HG03135 (cell line): ENCODE measurements around the gene ANKRD40CL.

ENCODE experiments used
- ATAC-seq: cut with Tn5 transposase; IDR thresholded peaks from one replicate; pipeline ENCODE4 v1.9.1; 2021; ENCODE audit warnings: mild to moderate bottlenecking, moderate library complexity; ENCODE audit not compliant: unreplicated experiment

Gene ANKRD40CL

DNA sequence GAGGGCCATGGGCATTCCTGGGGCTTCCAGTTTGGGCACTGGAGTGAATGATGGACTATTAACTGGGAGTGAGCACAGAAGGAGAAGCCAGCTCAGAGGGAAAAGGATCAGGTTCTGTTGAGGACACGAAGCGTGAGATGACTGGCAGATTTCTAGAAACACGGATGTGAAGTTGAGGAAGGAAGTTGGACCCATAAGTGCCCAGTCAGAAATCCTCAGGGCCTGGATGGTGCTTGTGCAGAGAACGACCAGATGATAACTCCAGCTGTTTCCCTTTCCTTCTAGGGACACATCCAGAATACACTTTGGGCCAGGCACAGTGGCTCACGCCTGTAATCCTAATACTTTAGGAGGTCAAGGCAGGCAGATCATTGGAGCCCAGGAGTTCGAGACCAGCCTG is 23.3 kb upstream of the ANKRD40CL start:
- ATAC-seq, result no peak

DNA sequence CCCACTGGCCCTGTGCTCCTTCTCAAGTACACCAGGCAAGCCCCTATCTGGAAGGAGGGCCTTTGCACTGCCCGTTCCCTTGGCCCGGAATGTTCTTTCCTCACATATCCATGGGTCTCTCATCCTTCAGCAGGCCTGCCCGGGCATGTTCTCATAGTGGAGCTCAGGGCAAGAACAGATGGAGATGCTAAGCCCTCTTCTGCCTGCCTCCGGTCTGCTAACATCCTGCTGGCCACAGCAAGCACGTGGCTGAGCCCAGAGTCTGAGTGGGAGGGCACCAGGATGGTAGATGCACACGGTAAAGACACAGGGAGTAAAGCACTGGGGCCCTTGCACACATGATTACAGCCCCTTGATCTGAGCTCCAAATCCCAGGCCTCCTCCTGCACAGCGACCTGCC is 19.8 kb upstream of the ANKRD40CL start:
- no peak for ATAC-seq

DNA sequence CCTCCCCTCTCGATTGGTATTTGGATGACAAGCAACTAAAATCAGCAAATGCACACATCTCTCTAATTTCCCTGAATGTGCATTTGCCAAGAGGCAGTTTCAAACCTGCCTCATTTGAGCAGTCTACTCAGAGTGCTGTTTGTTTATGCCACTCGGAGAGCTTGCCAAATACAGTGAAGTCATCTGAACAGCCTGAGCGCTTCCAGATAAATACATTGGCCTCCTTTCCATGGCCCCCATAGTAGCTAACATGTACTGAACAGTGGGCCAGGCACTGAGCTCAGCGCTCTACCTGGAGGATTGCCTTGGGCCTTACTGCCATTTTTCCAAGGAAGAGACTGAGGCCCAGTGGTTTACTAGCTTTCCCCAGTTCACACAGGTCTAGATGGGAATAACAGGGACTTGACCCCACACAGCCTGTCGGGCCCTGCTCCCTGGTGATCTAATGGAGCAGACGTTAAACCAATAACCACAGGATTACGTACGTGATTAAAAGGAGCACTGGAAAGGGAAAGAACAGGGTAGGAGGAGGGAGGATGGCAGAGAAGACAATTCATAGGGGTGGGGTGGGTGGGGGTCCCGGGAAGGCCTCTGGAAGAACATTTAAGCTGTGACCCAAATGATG is 18.7 kb upstream of the ANKRD40CL start:
- ATAC-seq, result no peak

DNA sequence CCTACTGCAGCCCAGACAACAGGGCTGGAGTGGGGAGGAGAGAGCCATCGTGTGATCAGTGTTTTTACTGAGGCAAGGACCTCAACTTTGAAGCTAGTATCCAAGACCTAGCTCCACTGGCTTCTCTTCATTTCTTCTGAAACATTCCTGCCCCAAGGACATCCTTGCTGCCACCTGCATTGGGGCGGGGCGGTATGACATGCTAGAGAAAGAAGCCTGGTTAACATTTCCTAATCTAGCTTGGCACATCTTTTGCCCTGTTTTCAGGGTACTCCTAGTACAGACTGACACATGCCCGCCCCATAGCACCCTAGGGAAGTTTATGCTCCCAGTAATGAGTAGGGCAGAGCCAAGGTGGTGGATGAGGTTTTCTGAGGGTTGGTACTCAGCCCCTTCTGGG is 17.8 kb upstream of the ANKRD40CL start:
- ATAC-seq, result no peak

DNA sequence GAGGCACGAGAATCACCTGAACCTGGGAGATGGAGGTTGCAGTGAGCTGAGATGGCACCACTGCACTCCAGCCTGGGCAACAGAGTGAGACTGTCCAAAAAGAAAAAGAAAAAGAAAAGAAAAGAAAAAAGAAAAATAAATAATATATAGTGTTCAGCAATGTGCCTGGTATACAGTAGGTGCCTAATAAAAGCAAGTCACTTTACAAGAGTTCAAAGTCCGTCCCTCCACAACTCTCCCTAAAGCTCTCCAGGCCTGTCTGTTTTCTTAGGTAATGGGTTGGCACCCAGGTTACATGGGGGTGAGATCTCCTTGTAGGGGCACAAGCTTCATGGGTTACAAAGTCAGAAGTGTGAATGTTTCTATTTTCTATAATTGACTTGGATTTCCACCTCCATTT is 16.6 kb upstream of the ANKRD40CL start:
- ATAC-seq, result no peak

DNA sequence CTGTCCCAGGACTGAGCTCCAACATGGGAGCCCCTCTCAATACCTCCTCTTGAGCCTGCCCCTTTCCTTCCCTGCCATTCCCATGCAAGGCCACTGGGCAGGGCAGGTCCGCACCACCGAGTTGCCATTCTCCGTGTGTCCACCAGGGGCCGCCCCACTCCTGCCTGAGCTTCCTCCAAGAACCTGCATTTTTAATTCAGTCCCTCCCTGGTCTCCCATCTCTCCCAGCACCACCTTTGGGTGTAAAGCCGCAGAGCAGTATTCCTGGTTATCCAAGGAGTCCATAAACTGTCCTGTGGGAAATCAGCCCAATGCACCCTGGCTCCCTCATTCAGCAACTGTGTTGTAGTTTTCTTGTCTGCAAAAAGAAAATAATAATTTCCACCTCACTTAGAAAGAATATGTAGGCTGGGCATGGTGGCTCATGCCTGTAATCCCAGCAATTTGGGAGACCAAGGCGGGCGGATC is 15.9 kb upstream of the ANKRD40CL start:
- peak; percentile 62 for ATAC-seq

DNA sequence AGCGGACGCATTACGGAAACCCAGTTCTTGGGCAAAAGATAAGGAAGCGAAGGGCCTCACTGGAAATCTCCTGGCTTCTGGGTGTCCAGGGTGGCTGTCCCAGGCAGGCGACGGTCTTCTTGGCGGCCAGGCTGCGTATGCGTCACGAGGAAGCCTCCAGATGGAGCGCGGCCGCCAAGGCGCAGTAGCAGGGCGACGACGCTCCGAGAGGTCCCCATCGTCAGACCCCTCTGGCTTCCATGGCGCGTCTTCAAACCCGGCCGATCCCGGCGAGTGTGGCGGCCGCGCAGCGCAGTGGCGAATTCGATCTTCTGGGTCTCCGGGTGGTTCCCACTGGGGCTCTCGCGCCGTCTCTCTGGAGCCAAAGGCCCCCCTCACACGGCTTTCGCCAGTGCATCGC is 13.8 kb upstream of the ANKRD40CL start:
- no peak for ATAC-seq

DNA sequence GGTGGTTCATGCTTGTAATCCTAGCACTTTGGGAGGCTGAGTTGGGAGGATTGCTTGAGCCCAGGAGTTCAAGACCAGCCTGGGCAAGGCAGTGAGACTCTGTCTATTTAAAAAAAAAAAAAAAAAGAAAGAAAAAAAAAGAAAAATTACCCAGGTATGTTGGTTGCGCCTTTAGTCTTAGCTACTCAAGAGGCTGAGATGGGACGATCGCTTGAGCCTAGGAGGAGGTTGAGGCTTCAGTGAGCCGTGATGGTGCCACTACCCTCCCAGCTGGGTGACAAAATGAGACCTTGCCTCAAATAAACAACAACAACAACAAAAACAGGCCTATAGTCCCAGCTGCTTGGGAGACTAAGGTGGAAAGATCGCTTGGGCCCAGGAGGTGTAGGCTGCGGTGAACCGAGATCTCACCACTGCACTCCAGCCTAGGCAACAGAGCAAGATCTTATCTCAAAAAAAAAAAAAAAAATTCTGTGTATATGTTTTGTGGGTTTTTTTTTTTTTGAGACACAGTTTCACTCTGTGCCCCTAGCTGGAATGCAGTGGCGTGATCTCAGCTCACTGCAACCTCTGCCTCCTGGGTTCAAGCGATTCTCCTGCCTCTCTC is 12.5 kb upstream of the ANKRD40CL start:
- no peak for ATAC-seq

DNA sequence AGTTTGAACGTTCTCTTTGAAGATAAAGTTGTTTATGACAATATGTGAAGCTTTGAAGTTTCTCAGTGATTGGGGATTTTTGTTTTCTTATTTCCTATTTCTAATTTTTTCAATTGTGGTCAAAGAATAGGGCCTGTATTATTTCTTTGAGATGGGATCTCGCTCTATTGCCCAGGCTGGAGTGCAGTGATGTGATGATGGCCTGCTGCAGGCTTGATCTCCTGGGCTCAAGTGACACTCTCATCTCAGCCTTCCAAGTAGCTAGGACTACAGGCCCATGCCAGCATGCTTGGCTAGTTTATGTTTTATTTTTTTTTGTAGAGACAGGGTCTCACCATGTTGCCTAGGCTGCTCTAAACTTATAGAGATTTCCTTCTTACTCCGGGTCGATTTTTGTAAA is 11.7 kb upstream of the ANKRD40CL start:
- ATAC-seq, result no peak

DNA sequence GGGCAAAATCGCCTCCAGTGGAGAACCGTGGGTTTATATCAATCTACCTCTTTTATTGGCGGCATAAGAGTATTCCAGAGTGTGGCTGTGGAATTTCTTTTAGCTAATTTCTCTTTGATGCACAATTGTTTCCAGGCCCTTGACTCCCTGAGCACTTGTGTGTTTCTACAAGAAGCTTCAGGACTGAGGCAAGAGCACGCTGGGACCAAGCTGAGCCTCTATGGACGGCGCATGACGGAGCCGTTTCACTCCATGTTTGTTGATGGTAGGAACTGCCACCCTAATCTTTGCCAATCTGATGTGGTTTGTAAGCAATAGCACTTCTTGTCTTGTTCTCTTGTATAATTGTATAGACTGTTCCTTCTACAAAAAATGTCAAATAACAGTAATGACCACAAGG is 11.2 kb upstream of the ANKRD40CL start:
- no peak for ATAC-seq

DNA sequence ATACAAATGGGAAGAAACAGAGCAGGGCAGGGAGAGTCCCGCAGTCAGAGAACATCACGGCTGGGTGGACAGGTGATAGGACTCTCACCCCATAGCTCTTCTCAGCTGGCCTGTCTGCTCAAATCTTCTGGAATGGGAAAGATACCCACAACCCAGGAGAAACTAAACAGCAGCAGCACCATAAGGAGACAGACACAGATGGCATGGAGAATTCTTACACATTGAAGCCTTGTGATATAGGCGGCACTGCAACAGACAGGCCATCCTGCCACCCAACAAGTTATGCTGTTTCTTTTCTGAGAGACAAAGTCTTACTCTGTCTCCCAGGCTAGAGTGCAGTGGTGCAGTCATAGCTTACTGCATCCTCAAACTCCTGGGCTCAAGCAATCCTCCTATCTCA is 8.6 kb upstream of the ANKRD40CL start:
- no peak for ATAC-seq

DNA sequence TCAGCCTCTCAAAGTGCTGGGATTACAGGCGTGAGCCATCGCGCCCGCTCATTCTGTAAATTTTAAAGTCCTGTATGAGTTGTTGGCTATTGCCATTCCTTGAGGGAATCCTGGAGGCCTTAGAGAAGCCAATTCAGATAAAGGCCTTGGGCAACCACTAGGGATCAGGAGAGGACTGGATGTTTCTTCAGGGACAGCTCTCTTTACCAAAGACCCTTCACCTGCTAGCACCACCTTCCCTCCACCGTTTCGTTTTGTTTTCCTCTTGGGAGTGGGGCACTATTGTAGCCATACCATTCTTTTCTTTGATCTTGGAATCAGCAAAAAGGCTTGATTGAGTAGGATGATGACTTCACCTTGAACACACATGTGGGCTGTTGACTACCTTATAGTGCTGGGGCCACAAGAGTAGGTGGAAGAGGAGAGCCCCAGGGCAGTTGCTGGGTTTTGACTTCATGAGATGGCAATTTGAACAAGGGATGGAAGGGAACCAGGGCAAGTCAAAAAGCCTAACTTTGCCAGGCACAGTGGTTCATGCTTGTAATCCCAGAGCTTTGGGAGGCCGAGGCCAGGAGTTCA is 7.0 kb upstream of the ANKRD40CL start:
- no peak for ATAC-seq

DNA sequence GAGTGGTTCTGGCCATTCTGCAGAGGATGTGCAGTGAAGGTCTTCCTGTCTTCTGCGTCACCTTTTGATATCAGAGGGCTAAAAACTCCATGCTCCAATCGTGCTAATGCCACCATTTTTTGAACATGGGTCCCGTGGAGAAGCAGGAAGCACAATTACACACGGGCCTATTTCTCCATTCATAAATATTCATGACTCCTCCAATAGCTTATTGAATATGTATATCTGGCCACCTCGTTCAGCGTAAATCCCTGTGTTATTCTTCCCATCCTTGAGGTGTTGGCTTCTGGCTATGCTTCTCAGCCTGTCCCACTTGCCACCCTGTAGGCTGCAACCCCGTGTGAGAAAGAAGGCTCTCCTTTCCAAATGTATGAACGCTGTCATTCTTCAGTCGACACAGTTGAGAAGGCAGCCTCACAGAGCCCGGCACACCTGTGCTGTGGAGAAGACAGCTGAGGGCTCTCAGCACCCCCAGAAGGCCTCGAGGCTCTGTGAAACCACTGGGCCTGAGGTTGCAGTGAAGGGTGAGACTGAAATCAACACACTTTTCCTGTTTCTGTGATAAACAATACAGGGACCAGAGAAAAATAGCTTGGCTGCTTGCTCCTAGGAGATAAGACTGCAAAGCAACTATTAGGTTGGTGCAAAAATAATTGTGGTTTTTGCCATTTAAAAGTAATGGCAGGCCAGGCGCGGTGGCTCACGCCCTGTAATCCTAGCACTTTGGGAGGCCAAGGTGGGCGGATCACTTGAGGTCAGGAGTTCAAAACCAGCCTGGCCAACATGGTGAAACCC is 4.9 kb upstream of the ANKRD40CL start:
- peak; percentile 91 for ATAC-seq

DNA sequence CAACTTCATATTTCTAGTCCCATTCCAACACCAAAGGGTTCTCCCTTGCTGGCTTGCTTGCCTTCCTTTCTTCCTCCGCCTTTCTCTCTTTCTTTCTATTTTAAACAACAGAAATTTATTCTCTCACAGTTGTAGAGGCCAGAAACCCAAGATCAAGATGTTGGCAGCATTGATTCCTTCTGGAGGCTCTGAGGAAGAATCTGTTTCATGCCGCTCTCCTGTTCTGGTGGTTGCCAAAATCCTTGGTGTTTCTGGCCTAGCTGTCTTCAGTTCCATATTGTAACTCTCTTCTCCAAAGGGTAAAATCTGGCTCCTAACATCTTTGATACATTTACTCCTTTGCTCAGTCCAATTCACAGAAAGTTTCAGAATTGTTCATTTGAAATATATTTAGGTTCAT is 3.0 kb upstream of the ANKRD40CL start:
- ATAC-seq, result no peak

DNA sequence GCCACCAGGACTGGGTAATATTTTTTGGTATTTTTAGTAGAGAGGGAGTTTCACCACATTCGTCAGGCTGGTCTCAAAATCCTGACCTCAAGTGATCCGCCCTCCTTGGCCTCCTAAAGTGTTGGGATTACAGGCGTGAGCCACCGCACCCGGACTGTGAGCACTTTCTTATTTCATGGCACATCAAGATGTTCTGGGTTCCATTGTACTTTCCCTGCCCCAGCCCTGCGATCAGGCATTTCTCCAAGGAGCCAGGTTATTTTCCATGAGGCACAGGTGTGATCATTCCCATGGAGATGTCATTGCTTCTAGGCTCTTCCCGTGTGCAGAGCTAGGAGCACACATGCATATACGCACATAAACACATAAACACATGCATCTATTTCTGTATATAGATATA is 2.6 kb upstream of the ANKRD40CL start:
- ATAC-seq, result no peak

DNA sequence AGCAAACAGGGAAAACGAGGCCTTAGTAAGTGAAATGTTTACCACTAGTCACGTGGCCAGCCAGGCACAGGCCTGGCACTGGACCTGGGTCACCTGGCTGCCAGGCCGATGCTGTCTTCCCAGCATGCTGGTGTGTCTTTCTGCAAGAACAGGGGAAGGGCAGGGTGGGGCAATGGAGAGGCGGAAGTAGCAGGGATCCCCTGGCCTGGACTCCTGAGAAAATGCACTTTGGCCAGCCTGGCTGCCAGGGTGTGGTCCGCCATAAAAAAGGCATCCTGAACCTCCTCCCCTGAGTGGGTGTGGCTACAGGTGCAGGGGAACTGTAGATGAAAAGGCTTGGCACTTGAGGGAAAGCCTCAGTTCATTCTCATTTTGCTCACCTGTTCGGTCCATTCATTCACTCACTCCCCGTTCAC is 1.0 kb upstream of the ANKRD40CL start:
- ATAC-seq, result no peak

DNA sequence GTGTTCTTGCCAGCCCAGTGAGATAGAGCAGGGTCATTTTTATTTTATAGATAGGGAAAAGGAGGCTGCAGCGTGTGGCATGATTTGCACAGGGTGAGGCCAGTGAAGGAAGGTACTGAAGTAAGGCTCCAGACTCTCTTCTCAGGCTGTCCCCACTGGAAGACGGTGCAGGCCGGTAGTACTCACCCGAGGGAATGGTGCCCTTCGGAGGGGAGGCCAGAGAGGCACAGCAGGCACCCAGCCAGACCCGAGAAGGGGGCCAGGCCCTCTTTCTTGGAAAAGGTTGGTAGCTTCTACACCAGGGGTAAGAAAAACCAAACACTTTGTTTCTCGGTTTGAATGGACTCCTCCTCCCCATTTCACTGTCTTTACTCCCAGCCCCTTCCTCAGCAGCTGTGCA is 288 bp downstream of the ANKRD40CL start:
- no peak for ATAC-seq

DNA sequence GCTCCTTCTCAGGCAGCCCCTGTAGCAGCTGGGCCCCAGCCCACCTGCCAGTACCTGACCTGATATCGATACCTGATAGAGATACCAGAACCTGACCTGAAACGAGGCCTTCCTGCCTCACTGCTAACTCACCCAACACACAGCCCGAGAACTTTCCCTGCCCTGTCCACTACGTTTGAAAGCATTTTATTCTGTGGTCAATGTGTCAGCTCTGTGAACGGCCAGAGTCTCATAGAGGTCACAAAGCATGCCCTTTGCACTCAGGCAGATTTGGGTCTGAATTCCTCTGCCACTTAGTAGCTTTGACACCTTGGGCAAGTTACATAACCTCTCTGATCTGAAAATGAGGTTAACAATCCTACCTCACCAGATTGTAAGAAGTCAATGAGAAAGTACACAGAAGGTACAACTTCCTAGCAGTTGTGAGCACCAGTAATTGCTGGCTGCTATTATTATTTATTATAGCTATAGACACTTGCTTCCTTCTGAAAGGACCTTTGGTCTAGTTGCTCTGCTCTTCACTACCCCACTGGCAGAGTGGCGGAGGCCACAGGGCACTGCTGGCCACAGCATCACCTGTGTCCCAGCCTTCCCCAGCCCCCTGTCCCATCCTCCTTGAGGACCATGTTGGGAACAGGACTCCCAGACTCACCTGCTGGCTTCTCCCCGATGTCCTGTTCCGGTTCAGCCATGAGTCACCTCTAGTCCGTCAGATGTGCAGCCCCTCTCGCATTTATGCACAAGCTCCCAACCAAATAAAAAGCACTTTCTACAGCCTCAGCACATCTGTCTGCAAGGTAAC is 895 bp downstream of the ANKRD40CL start:
- no peak for ATAC-seq

DNA sequence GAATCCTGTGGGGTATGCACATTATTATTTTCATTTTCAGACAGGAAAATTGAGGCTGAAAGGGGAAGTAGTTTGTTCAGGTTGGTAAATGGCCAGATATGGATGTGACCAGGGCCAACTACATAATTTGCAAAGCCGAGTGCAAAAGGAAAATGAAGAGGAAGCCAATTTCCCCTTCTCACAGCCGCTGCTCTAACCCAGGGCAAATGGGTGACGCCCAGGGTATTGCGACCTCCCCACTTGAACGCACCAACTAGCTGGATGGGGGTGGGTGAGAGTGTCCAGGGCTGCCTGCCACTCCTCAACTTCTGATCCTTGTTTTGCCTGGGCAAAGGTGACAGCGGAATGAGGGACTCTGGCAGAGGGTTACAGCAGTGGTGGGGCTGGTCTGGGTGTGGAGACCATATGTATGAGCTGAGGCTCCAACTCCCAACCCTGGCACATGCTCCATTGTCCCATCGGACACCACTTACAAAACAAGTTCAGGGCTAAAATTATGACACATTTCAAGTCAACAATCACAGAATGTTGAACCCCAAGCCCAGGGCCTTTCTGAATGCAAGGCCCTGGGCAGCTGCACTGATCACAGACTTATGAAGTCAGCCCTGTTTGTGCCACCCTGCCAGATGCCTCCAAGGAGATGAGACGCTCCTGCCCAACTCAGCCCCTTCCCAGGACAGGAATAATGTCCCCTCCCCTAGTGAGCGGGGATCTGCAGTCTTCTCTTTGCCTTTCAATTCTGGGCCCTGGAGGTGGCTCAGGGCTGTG is 1.7 kb downstream of the ANKRD40CL start:
- no peak for ATAC-seq

DNA sequence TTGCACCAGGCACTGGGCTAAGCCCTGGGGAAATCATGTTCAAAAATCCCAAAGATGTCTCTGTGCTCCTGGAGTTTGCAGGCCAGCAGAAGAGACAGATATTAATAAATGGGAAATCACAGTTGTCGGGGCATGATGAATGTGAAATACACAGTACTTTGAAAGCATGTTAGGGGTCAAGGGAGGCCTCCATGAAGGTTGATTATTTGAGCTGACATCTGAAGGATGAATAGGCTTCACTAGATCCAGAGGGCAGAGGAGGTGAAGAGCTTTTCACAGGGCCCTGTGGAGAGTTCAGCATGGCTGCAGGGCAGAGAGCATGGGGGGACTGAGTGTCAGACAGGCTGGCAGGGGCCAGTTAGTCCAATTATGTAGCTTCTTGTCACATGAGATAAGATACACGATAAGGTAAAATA is 2.6 kb downstream of the ANKRD40CL start:
- no peak for ATAC-seq
